ENCODE data around the gene MED17.

DNA sequence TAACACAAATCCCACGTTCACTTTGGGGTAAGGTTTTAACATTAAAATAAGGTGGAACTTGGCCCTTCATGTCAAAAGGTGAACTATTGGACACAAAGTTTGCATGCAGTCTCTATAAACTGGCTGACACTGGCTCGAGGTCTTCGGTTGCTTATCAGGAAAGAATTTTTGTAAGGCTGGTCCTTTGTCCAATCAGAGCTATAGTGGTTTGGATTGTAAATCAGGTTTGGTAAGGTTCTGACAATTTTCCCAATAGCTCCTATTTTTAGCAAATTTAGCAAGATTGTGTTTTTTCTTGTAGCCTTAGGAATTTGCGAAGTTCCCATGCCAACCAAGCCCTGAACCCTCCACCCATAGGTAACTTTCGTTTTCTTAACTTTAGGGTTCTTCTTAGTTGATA, 17.6 kb upstream of the MED17 start:
- TF ChIP-seq, protein P1, sequence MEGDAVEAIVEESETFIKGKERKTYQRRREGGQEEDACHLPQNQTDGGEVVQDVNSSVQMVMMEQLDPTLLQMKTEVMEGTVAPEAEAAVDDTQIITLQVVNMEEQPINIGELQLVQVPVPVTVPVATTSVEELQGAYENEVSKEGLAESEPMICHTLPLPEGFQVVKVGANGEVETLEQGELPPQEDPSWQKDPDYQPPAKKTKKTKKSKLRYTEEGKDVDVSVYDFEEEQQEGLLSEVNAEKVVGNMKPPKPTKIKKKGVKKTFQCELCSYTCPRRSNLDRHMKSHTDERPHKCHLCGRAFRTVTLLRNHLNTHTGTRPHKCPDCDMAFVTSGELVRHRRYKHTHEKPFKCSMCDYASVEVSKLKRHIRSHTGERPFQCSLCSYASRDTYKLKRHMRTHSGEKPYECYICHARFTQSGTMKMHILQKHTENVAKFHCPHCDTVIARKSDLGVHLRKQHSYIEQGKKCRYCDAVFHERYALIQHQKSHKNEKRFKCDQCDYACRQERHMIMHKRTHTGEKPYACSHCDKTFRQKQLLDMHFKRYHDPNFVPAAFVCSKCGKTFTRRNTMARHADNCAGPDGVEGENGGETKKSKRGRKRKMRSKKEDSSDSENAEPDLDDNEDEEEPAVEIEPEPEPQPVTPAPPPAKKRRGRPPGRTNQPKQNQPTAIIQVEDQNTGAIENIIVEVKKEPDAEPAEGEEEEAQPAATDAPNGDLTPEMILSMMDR (conservative IDR thresholded peaks at IDR 0.05; ENCODE audit: low read depth, low read length): no peak
- no peak for TF ChIP-seq EZH2 (IDR thresholded peaks at IDR 0.05; ENCODE audit: borderline replicate concordance, low read depth, low read length, poor library complexity, severe bottlenecking)
